K562 (cell line): ENCODE data around the gene DAG1. TPM values are rescaled to one million over a fixed set of nuclear protein-coding genes. Genes with fewer than 3 reads are reported as not detected.

Experiments used
- ATF7 ChIP-seq: fragments of 450-650 bp; IDR thresholded peaks from 2 replicates; pipeline ENCODE4 v1.7.1; 2014; ENCODE audit warnings: mild to moderate bottlenecking, moderate library complexity
- ETS1 ChIP-seq: conservative IDR thresholded peaks from 2 replicates; pipeline ENCODE4 v1.6.1; 2011; ENCODE audit warnings: low read depth, mild to moderate bottlenecking, low read length; ENCODE audit not compliant: control insufficient read depth
- FIP1L1 ChIP-seq: fragments of 200-400 bp; formaldehyde crosslinking; IDR thresholded peaks from 2 replicates; pipeline ENCODE4 v1.6.1; 2018; ENCODE audit warnings: mild to moderate bottlenecking, low read depth, low read length; ENCODE audit not compliant: poor library complexity, severe bottlenecking
- HNRNPK ChIP-seq: fragments of 200-400 bp; formaldehyde crosslinking; IDR thresholded peaks from one replicate; pipeline ENCODE4 v1.6.1; 2018; ENCODE audit warnings: mild to moderate bottlenecking, low read depth, low read length; ENCODE audit not compliant: poor library complexity, severe bottlenecking
- ILK ChIP-seq: fragments of 450-650 bp; IDR thresholded peaks from 2 replicates; pipeline ENCODE4 v1.6.1; 2016; ENCODE audit warnings: missing genetic modification characterization, low read depth, mild to moderate bottlenecking, missing compliant biosample characterization, moderate library complexity, borderline replicate concordance
- LARP7 ChIP-seq: fragments of 450-650 bp; IDR thresholded peaks from 2 replicates; pipeline ENCODE4 v1.6.1; 2016
- LEF1 ChIP-seq: fragments of 450-650 bp; IDR thresholded peaks from 2 replicates; pipeline ENCODE4 v1.6.1; 2016; ENCODE audit warnings: mild to moderate bottlenecking
- MAFK ChIP-seq: IDR thresholded peaks from 2 replicates; pipeline ENCODE4 v1.6.1; 2011; ENCODE audit warnings: low read length, improper control_type of control experiment
- MYNN ChIP-seq, 2 experiments: sonication (generic); formaldehyde crosslinking in 1 of 2; IDR thresholded peaks; 2 replicates each; pipeline versions ENCODE4 v1.5.0 to v1.6.1; 2016 to 2020; ENCODE audit warnings: antibody characterized with exemption in 1 of 2, missing genetic modification reagents in 1 of 2
- NFE2 ChIP-seq: IDR thresholded peaks from 2 replicates; pipeline ENCODE4 v1.6.1; 2014; ENCODE audit warnings: antibody characterized with exemption, low read depth
- NFYB ChIP-seq: IDR thresholded peaks from 2 replicates; pipeline ENCODE4 v1.6.1; 2011; ENCODE audit warnings: mild to moderate bottlenecking, moderate library complexity; ENCODE audit not compliant: insufficient read length; ENCODE audit errors: extremely low read depth
- RFX7 ChIP-seq: fragments of 250-450 bp; sonication (Bioruptor Pico); IDR thresholded peaks from 2 replicates; pipeline ENCODE4 v1.5.1; 2021; ENCODE audit warnings: mild to moderate bottlenecking
- SMAD1 ChIP-seq: fragments of 150-350 bp; IDR thresholded peaks from 2 replicates; pipeline ENCODE4 v1.6.1; 2014; ENCODE audit warnings: low read length, low read depth; ENCODE audit not compliant: partially characterized antibody
- SMAD4 ChIP-seq: fragments of 250-450 bp; sonication (Bioruptor Pico); conservative IDR thresholded peaks from 2 replicates; pipeline ENCODE4 v1.8.0; 2021; ENCODE audit warnings: inconsistent platforms, mild to moderate bottlenecking, moderate library complexity
- STAT5A ChIP-seq: IDR thresholded peaks from 2 replicates; pipeline ENCODE4 v1.6.1; 2012; ENCODE audit warnings: low read length, inconsistent platforms, borderline replicate concordance
- TARDBP ChIP-seq: fragments of 450-650 bp; IDR thresholded peaks from 2 replicates; pipeline ENCODE4 v1.6.1; 2016
- ZFPM2 ChIP-seq: fragments of 250-450 bp; sonication (Bioruptor Pico); IDR thresholded peaks from 2 replicates; pipeline ENCODE4 v1.5.1; 2022; ENCODE audit warnings: mild to moderate bottlenecking
- ZNF695 ChIP-seq: fragments of 450-650 bp; formaldehyde crosslinking; IDR thresholded peaks from 2 replicates; pipeline ENCODE4 v1.4.0; 2020; ENCODE audit warnings: mild to moderate bottlenecking, moderate library complexity
- polyA plus RNA-seq, 8 experiments: library from polyadenylated mRNA; depleted of rRNA in 4 of 8; stranded (reverse) in 5 of 8; unstranded in 3 of 8; fragments of >200 nt; fragmentation: Nextera tagmentation in 2 of 8; fragmentation: Illumina TruSeq in 1 of 8; extraction: Ambion mirVana in 2 of 8; extraction: Trizol in 1 of 8; gene quantifications; 2 replicates each; pipeline versions ENCODE4 v1.2.1 to v1.2.3, GENCODE V29; 2011 to 2014; ENCODE audit warnings: inconsistent platforms in 1 of 8, missing spikeins in 1 of 8
- total RNA-seq, 7 experiments: library from RNA; depleted of rRNA in 6 of 7; stranded (reverse); fragments of >200 nt in 6 of 7; fragmentation: Illumina TruSeq in 2 of 7; extraction: Trizol in 2 of 7; gene quantifications; 2 replicates each; pipeline versions ENCODE4 v1.2.1 to v1.2.3, GENCODE V29; 2011 to 2021; ENCODE audit warnings: low replicate concordance in 1 of 7
- TF ChIP-seq, protein P1 (sequence below): fragments of 250-450 bp; sonication (Bioruptor Pico); IDR thresholded peaks from 2 replicates; pipeline ENCODE4 v1.4.0; 2020; ENCODE audit warnings: borderline replicate concordance
- TF ChIP-seq, protein P2 (sequence below): fragments of 200-400 bp; formaldehyde crosslinking; IDR thresholded peaks from 2 replicates; pipeline ENCODE4 v1.6.1; 2017; ENCODE audit warnings: mild to moderate bottlenecking, low read depth, low read length, moderate library complexity
- TF ChIP-seq, protein P3 (sequence below), 2 experiments: fragments of 450-650 bp; conservative IDR thresholded peaks; 2 replicates each; pipeline ENCODE4 v1.6.1; 2017; ENCODE audit warnings: mild to moderate bottlenecking in 2 of 2, moderate library complexity in 2 of 2

The DAG1 gene
- total and polyA plus RNA-seq, 9 of the 15 experiments (the other 6 are each of a cell fraction or from before 2014, with no cell fraction given): 0.29 to 19.6 (median 8.2) TPM

GRCh38 chr3:49469936-49470713, at the start of gene DAG1 (continued):
- no peak for TF ChIP-seq LEF1
- TF ChIP-seq STAT5A: no peak
- no peak for TF ChIP-seq LARP7
- TF ChIP-seq, protein P1, sequence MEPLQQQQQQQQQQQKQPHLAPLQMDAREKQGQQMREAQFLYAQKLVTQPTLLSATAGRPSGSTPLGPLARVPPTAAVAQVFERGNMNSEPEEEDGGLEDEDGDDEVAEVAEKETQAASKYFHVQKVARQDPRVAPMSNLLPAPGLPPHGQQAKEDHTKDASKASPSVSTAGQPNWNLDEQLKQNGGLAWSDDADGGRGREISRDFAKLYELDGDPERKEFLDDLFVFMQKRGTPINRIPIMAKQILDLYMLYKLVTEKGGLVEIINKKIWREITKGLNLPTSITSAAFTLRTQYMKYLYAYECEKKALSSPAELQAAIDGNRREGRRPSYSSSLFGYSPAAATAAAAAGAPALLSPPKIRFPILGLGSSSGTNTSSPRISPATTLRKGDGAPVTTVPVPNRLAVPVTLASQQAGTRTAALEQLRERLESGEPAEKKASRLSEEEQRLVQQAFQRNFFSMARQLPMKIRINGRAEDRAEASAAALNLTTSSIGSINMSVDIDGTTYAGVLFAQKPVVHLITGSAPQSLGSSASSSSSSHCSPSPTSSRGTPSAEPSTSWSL (CRISPR knock-in tag): no peak
- TF ChIP-seq, protein P2, sequence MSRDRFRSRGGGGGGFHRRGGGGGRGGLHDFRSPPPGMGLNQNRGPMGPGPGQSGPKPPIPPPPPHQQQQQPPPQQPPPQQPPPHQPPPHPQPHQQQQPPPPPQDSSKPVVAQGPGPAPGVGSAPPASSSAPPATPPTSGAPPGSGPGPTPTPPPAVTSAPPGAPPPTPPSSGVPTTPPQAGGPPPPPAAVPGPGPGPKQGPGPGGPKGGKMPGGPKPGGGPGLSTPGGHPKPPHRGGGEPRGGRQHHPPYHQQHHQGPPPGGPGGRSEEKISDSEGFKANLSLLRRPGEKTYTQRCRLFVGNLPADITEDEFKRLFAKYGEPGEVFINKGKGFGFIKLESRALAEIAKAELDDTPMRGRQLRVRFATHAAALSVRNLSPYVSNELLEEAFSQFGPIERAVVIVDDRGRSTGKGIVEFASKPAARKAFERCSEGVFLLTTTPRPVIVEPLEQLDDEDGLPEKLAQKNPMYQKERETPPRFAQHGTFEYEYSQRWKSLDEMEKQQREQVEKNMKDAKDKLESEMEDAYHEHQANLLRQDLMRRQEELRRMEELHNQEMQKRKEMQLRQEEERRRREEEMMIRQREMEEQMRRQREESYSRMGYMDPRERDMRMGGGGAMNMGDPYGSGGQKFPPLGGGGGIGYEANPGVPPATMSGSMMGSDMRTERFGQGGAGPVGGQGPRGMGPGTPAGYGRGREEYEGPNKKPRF: no peak
- peak; percentile 48 for TF ChIP-seq NFYB
- TF ChIP-seq ILK (tag): no peak
- peak; percentile 37 for TF ChIP-seq HNRNPK
- no peak for TF ChIP-seq ZFPM2 (CRISPR knock-in tag)
- TF ChIP-seq SMAD4: peak; percentile 40; the same call in 1 of the 2 replicates
- TF ChIP-seq TARDBP: no peak; the same call in 1 of the 2 replicates
- TF ChIP-seq MYNN (IDR thresholded peaks at IDR 0.05): no peak
- no peak for TF ChIP-seq MYNN (CRISPR knock-in tag; IDR thresholded peaks at IDR 0.05)
- TF ChIP-seq ETS1: no peak
- no peak for TF ChIP-seq NFE2
- TF ChIP-seq SMAD1: no peak
- TF ChIP-seq MAFK: no peak
- TF ChIP-seq, protein P3, sequence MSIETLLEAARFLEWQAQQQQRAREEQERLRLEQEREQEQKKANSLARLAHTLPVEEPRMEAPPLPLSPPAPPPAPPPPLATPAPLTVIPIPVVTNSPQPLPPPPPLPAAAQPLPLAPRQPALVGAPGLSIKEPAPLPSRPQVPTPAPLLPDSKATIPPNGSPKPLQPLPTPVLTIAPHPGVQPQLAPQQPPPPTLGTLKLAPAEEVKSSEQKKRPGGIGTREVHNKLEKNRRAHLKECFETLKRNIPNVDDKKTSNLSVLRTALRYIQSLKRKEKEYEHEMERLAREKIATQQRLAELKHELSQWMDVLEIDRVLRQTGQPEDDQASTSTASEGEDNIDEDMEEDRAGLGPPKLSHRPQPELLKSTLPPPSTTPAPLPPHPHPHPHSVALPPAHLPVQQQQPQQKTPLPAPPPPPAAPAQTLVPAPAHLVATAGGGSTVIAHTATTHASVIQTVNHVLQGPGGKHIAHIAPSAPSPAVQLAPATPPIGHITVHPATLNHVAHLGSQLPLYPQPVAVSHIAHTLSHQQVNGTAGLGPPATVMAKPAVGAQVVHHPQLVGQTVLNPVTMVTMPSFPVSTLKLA (conservative IDR thresholded peaks at IDR 0.05): peak in 1 of 2 experiments; percentile 59; a peak in 2 of 4 replicates
- no peak for TF ChIP-seq RFX7 (CRISPR knock-in tag)
- TF ChIP-seq FIP1L1: no peak
- TF ChIP-seq ZNF695 (CRISPR knock-in tag): no peak
- peak; percentile 12; the same call in 1 of the 2 replicates for TF ChIP-seq ATF7
